GM23338 (cell line): ENCODE data around the gene ATP2B1. TPM values are rescaled to one million over a fixed set of nuclear protein-coding genes. Genes with fewer than 3 reads are reported as not detected.
A peak's percentile ranks its signal among the peaks of the same experiment; 100 is the strongest.

Experiments used
- ATAC-seq: fragments of 200-7000 bp; cut with Tn5 transposase; 3 replicates; pipeline ENCODE4 v1.9.1; 2020
- DNase-seq: peaks from one replicate; pipeline ENCODE4 v3.0.0-alpha.2; 2015; ENCODE audit warnings: low spot score
- H2AFZ ChIP-seq: fragments of 200-600 bp; sonication (generic); 2 replicates; pipeline ENCODE4 v1.8.0; 2016; ENCODE audit warnings: antibody characterized with exemption, mild to moderate bottlenecking, moderate library complexity
- H3F3A ChIP-seq: fragments of 200-600 bp; sonication (generic); replicated peaks from 2 replicates; pipeline ENCODE4 v1.8.0; 2017; ENCODE audit warnings: antibody characterized with exemption, mixed run types, low read depth
- H3K27ac ChIP-seq: fragments of 200-600 bp; sonication (generic); 2 replicates; pipeline ENCODE4 v1.6.1; 2016; ENCODE audit warnings: low read depth
- H3K27me3 ChIP-seq: fragments of 200-600 bp; sonication (generic); 2 replicates; pipeline ENCODE4 v1.8.0; 2016; ENCODE audit warnings: mild to moderate bottlenecking, mixed run types, moderate library complexity; ENCODE audit not compliant: insufficient read depth
- H3K36me3 ChIP-seq: fragments of 200-600 bp; sonication (generic); 2 replicates; pipeline ENCODE4 v1.8.0; 2016; ENCODE audit warnings: mild to moderate bottlenecking; ENCODE audit not compliant: insufficient read depth
- H3K4me1 ChIP-seq: fragments of 200-600 bp; sonication (generic); 2 replicates; pipeline ENCODE4 v1.8.0; 2016; ENCODE audit warnings: mild to moderate bottlenecking, moderate library complexity; ENCODE audit not compliant: insufficient read depth
- H3K4me2 ChIP-seq: fragments of 200-600 bp; sonication (generic); 2 replicates; pipeline ENCODE4 v1.7.1; 2017; ENCODE audit warnings: mixed run types
- H3K4me3 ChIP-seq: fragments of 200-600 bp; sonication (generic); 2 replicates; pipeline ENCODE4 v1.6.1; 2016; ENCODE audit warnings: mixed run types
- H3K79me2 ChIP-seq: fragments of 200-600 bp; sonication (generic); replicated peaks from 2 replicates; pipeline ENCODE4 v1.8.0; 2017; ENCODE audit warnings: mild to moderate bottlenecking; ENCODE audit not compliant: insufficient read depth
- H3K9me2 ChIP-seq: fragments of 200-600 bp; sonication (generic); 2 replicates; pipeline ENCODE4 v1.8.0; 2017; ENCODE audit not compliant: insufficient read depth
- H4K20me1 ChIP-seq: fragments of 200-600 bp; sonication (generic); replicated peaks from 2 replicates; pipeline ENCODE4 v1.8.0; 2017; ENCODE audit warnings: mild to moderate bottlenecking; ENCODE audit not compliant: insufficient read depth
- H3K27ac Mint-ChIP-seq: 2 replicates; pipeline ENCODE4 v1.8.0; 2020; ENCODE audit warnings: inconsistent platforms, mild to moderate bottlenecking, moderate library complexity, mixed read lengths
- H3K27me3 Mint-ChIP-seq: 3 replicates; pipeline ENCODE4 v1.8.0; 2022; ENCODE audit warnings: low read depth, mild to moderate bottlenecking, moderate library complexity, mixed read lengths, inconsistent platforms; ENCODE audit not compliant: insufficient read depth, poor library complexity
- H3K36me3 Mint-ChIP-seq: 3 replicates; pipeline ENCODE4 v1.8.0; 2021; ENCODE audit warnings: low read depth, mild to moderate bottlenecking, inconsistent platforms, moderate library complexity, mixed read lengths
- H3K4me1 Mint-ChIP-seq: 3 replicates; pipeline ENCODE4 v1.8.0; 2020; ENCODE audit warnings: mild to moderate bottlenecking, inconsistent platforms, mixed read lengths
- H3K4me3 Mint-ChIP-seq: 3 replicates; pipeline ENCODE4 v1.8.0; 2021; ENCODE audit warnings: moderate library complexity, mild to moderate bottlenecking, inconsistent platforms, mixed read lengths
- H3K9me3 Mint-ChIP-seq: 3 replicates; pipeline ENCODE4 v1.8.0; 2020; ENCODE audit warnings: moderate library complexity, mild to moderate bottlenecking, inconsistent platforms, mixed read lengths
- CREB1 ChIP-seq: fragments of 250-450 bp; sonication (Bioruptor Pico); IDR thresholded peaks from 2 replicates; pipeline ENCODE4 v1.5.0; 2020; ENCODE audit warnings: low read depth, mild to moderate bottlenecking, moderate library complexity
- CTCF ChIP-seq, 2 experiments: fragments of 200-600 bp in 1 of 2; sonication (generic) in 1 of 2; conservative IDR thresholded peaks; 2 replicates each; pipeline versions ENCODE4 v1.5.1 to v1.6.1; 2016 to 2017; ENCODE audit warnings: antibody characterized with exemption in 2 of 2, low read depth in 2 of 2, mild to moderate bottlenecking in 2 of 2, moderate library complexity in 1 of 2
- EZH2 ChIP-seq: fragments of 200-600 bp; sonication (generic); IDR thresholded peaks from one replicate; pipeline ENCODE4 v1.8.0; 2017; ENCODE audit warnings: antibody characterized with exemption, mild to moderate bottlenecking, low read depth; ENCODE audit not compliant: unreplicated experiment
- EZH2phosphoT487 ChIP-seq: fragments of 200-600 bp; sonication (generic); IDR thresholded peaks from one replicate; pipeline ENCODE4 v1.8.1; 2018; ENCODE audit warnings: antibody characterized with exemption; ENCODE audit not compliant: unreplicated experiment
- NANOG ChIP-seq: IDR thresholded peaks from 2 replicates; pipeline ENCODE4 v1.6.1; 2016; ENCODE audit warnings: antibody characterized with exemption, borderline replicate concordance
- POLR2AphosphoS5 ChIP-seq: IDR thresholded peaks from 2 replicates; pipeline ENCODE4 v1.6.1; 2016; ENCODE audit warnings: antibody characterized with exemption, low read depth
- REST ChIP-seq: IDR thresholded peaks from one replicate; pipeline ENCODE4 v1.6.1; 2018; ENCODE audit warnings: antibody characterized with exemption; ENCODE audit not compliant: unreplicated experiment
- STAT1 ChIP-seq: IDR thresholded peaks from one replicate; pipeline ENCODE4 v1.6.1; 2016; ENCODE audit warnings: antibody characterized with exemption; ENCODE audit not compliant: unreplicated experiment
- ZNF114 ChIP-seq: fragments of 250-450 bp; sonication (Bioruptor Pico); IDR thresholded peaks from 2 replicates; pipeline ENCODE4 v1.5.0; 2020; ENCODE audit warnings: mild to moderate bottlenecking, moderate library complexity
- ZNF331 ChIP-seq: fragments of 250-450 bp; sonication (Bioruptor Pico); IDR thresholded peaks from 2 replicates; pipeline ENCODE4 v1.5.0; 2020; ENCODE audit warnings: low read depth, mild to moderate bottlenecking, moderate library complexity
- ZNF462 ChIP-seq: fragments of 250-450 bp; sonication (Bioruptor Pico); IDR thresholded peaks from 2 replicates; pipeline ENCODE4 v1.5.0; 2020; ENCODE audit warnings: mild to moderate bottlenecking, moderate library complexity
- polyA plus RNA-seq: library from polyadenylated mRNA; unstranded; fragments of >200 nt; fragmentation: Nextera tagmentation; extraction: Ambion mirVana; gene quantifications from 2 replicates; pipeline ENCODE4 v1.2.1, GENCODE V29; 2016
- total RNA-seq: library from RNA; depleted of rRNA; stranded (reverse); fragments of >200 nt; shearing (Covaris generic); gene quantifications from 2 replicates; pipeline ENCODE4 v1.2.3, GENCODE V29; 2014
- TF ChIP-seq, protein P1 (sequence below): IDR thresholded peaks from 2 replicates; pipeline ENCODE4 v1.6.1; 2016; ENCODE audit warnings: antibody characterized with exemption

The ATP2B1 gene
- total and polyA plus RNA-seq, 2 experiments from 2014 or later: 39.3 to 42.3 TPM

GRCh38 chr12:89649139-89649538 lies 59.5 kb downstream of the ATP2B1 start (continued):
- TF ChIP-seq REST (no peak), EZH2phosphoT487 (no peak), NANOG (no peak), CTCF (conservative IDR thresholded peaks at IDR 0.05; ENCODE audit: low read depth in 2 of 2) (no peak), CREB1 (no peak), STAT1 (no peak), EZH2 (no peak), ZNF331 (CRISPR knock-in tag) (no peak), ZNF114 (CRISPR knock-in tag) (no peak), POLR2AphosphoS5 (no peak)

DNA sequence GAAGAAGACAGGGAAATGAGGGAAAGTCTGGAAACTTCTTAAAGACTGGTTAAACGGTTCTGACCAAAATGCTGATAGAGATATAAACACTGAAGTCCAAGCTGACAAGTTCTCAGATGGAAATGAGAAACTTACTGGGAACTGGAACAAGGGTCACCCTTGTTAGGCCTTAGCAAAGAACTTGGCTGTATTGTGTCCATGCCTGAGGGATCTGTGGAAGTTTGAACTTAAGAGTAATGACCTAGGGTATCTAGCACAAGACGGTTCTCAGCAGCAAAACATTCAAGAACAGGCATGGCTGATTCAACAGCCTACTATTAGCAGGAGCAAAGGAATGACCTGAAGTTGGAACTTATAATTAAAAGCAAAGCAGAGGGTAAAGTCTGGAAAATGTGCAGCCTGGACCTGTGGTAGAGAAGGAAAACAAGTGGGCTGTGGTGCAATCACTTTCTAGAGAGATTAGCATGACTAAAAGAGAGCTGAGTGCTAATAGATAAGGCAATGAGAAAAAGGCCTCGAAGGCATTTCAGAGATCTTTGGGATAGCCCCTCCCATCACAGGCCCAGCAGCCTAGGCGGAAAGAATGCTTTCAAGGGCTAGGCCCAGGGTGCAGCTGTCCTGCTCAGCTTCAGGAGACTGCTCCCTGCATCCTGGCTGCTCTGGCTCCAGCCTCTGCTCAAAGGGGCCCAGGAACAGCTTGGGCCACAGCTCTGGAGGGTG lies 60.3 kb downstream of the ATP2B1 start:
- H3K27me3 ChIP-seq: no peaks in the 10 kb centered on the region
- Mint-ChIP-seq H3K9me3 (no peaks in the 10 kb centered on the region), H3K27me3 (peaks cover 1% of the 10 kb centered on the region), H3K36me3 (peaks cover 15% of the 10 kb centered on the region), H3K4me1 (peaks cover 16% of the 10 kb centered on the region), H3K4me3 (no peak overlapping the region), H3K27ac (peak overlapping the region; percentile 53)
- H3K4me1 ChIP-seq: peaks cover 7% of the 10 kb centered on the region; the same call in 1 of the 2 replicates
- H3K4me2 ChIP-seq: no peak overlapping the region
- H3K4me3 ChIP-seq: no peak overlapping the region
- peak; percentile 55; the same call in 1 of the 2 replicates for TF ChIP-seq ZNF462
- TF ChIP-seq, protein P1, sequence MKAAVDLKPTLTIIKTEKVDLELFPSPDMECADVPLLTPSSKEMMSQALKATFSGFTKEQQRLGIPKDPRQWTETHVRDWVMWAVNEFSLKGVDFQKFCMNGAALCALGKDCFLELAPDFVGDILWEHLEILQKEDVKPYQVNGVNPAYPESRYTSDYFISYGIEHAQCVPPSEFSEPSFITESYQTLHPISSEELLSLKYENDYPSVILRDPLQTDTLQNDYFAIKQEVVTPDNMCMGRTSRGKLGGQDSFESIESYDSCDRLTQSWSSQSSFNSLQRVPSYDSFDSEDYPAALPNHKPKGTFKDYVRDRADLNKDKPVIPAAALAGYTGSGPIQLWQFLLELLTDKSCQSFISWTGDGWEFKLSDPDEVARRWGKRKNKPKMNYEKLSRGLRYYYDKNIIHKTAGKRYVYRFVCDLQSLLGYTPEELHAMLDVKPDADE: no peak
- H3K27ac ChIP-seq: 0 out of 2 replicates have a peak overlapping the region, but pooled peaks have one; percentile 59
- H3K36me3 ChIP-seq: no peaks in the 10 kb centered on the region
- H3K9me2 ChIP-seq: no peaks in the 10 kb centered on the region
- H2AFZ ChIP-seq: no peak overlapping the region
- H3K79me2 ChIP-seq: peaks cover 10% of the 10 kb centered on the region
- DNase-seq (peak; percentile 84), ATAC-seq (peak; percentile 99)
- H3F3A ChIP-seq: no peaks in the 10 kb centered on the region
- no peaks in the 10 kb centered on the region for H4K20me1 ChIP-seq
